GM10266 (cell line): ENCODE data around the gene CLN6.
A peak's percentile ranks its signal among the peaks of the same experiment; 100 is the strongest.

Source experiments
- DNase-seq: peaks from one replicate; pipeline ENCODE4 v3.0.0; 2012; ENCODE audit errors: extremely low spot score
- CTCF ChIP-seq: IDR thresholded peaks from 2 replicates; pipeline ENCODE4 v1.5.1; 2012; ENCODE audit warnings: mild to moderate bottlenecking, low read depth; ENCODE audit not compliant: control insufficient read depth, insufficient read depth; ENCODE audit errors: missing control alignments

Gene CLN6

GRCh38 chr15:68264282-68264681, 34.8 kb upstream of the CLN6 start:
- no peak for TF ChIP-seq CTCF
- DNase-seq, result no peak

- no peak for DNase-seq
- no peak for TF ChIP-seq CTCF
These were observed 33.2 kb upstream of the CLN6 start for GRCh38 chr15:68262514-68263356.

GRCh38 chr15:68261980-68262379, 32.5 kb upstream of the CLN6 start:
- no peak for DNase-seq
- TF ChIP-seq CTCF, result no peak

DNA sequence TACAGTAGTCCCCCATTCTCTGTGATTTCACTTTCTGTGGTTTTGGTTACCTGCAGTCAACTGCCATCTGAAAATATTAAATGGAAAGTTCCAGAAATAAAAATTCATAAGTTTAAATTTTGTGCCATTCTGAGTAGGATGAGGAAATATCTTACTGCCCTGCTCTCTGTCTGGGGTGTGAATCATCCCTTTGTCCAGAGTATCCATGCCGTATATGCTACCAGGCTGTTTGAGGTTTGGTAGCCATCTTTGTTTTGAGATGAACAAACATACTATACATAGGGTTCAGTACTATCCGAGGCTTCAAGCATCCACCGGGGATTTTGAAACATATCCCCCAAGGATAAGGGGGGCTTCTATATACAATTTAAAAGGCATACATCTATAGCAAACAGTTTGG, 31.7 kb upstream of the CLN6 start:
- TF ChIP-seq CTCF, result no peak
- DNase-seq, result no peak

- no peak for DNase-seq
- no peak for TF ChIP-seq CTCF
These were observed 30.4 kb upstream of the CLN6 start for GRCh38 chr15:68259883-68260282.

GRCh38 chr15:68258692-68259091, 29.2 kb upstream of the CLN6 start:
- no peak for DNase-seq
- no peak for TF ChIP-seq CTCF

DNA sequence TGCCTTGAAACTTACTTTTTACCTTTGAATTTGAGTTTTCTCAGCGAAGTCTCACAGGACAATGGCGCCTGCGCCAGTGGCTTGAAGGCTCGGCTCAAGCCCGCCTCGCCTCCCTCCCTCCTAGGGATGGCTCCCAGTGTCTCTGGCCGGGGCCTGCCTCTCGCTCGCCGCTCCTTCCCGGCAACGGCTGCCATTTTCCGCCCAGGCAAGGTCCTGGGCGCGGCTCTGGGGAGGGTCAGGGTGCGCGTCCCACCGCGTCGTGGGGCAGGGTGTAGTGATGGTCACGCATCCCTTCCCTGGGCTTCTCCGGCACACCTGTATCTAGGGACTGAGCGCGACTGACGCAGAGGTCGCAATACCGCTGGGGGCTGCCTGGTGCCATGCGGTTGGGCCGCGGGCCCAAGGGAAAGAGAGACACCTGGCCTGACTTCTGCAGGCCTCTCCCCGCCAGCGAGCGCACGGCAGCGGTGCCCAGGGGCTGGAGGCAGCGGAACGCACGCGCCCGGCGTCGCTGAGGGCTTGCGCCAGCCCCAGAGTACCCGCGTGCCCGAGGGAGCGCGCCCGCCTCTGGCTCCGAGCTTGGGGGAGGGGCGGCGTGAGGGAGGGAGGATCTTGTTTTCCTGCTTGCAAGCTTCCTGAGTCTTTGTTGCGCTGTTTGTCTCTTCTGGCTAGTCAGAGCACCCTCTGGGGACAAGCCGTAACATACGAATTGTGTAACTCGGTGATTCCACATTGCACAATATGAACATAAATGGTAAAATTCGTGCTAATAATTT, 27.3 kb upstream of the CLN6 start:
- TF ChIP-seq CTCF, result no peak
- peak; percentile 42 for DNase-seq
